GM12891 (cell line): ENCODE measurements around the gene IFNK.

Experiments
- PAX5 ChIP-seq: IDR thresholded peaks from 2 replicates; pipeline ENCODE4 v1.6.1; 2011; ENCODE audit warnings: low read length, moderate library complexity, mild to moderate bottlenecking; ENCODE audit not compliant: insufficient read depth, severe bottlenecking
- POLR2A ChIP-seq: IDR thresholded peaks from 2 replicates; pipeline ENCODE4 v1.6.1; 2011; ENCODE audit warnings: low read depth, low read length, control low read depth
- POLR2AphosphoS5 ChIP-seq: IDR thresholded peaks from 2 replicates; pipeline ENCODE4 v1.6.1; 2011; ENCODE audit warnings: low read depth, low read length, control low read depth
- POU2F2 ChIP-seq: IDR thresholded peaks from 2 replicates; pipeline ENCODE4 v1.6.1; 2011; ENCODE audit warnings: low read depth, mild to moderate bottlenecking, control low read depth, low read length, moderate library complexity
- SPI1 ChIP-seq: IDR thresholded peaks from 2 replicates; pipeline ENCODE4 v1.6.1; 2011; ENCODE audit warnings: low read depth, low read length, control low read depth
- TAF1 ChIP-seq: IDR thresholded peaks from 2 replicates; pipeline ENCODE4 v1.6.1; 2011; ENCODE audit warnings: low read depth, low read length, control low read depth

- TF ChIP-seq POLR2AphosphoS5 (no peak), POLR2A (no peak), TAF1 (no peak), PAX5 (no peak), SPI1 (0 out of 2 replicates have a peak, but pooled peaks have one; percentile 22), POU2F2 (no peak)
These were observed 48.5 kb downstream of the IFNK start for GRCh38 chr9:27572566-27572917.
